H1 (cell line): ENCODE results near the gene FPGS. TPM values are rescaled to one million over a fixed set of nuclear protein-coding genes. Genes with fewer than 3 reads are reported as not detected.

ENCODE experiments used
- CTCF ChIA-PET: fragments of 300-600 bp; sonication (Branson Sonifier 250); formaldehyde crosslinking; loops from one replicate; lab custom pipeline; 2021; ENCODE audit not compliant: partially characterized antibody; lab: Charles Lee
- POLR2A ChIA-PET: fragments of 300-600 bp; sonication (Branson Sonifier 250); formaldehyde crosslinking; loops from one replicate; lab custom pipeline; 2021; ENCODE audit warnings: inconsistent platforms; ENCODE audit not compliant: partially characterized antibody; lab: Charles Lee
- DNase-seq, 2 experiments: peaks; one replicate each; pipeline versions ENCODE4 v3.0.0 to v3.0.0-alpha.2; 2010 to 2022; ENCODE audit warnings: low spot score in 2 of 2, low read depth in 1 of 2, mixed read lengths in 1 of 2
- FAIRE-seq: peaks from 2 replicates; lab custom pipeline; 2011; peaks lifted over from hg19 to GRCh38; lab: Jason Lieb, UNC
- H2AFZ ChIP-seq: 2 replicates; pipeline ENCODE4 v1.8.1; 2012; ENCODE audit warnings: low read length, inconsistent platforms
- H2AK5ac ChIP-seq: 2 replicates; pipeline ENCODE4 v1.6.1; 2013; ENCODE audit warnings: low read depth, low read length
- H2BK120ac ChIP-seq: replicated peaks from 2 replicates; pipeline ENCODE3; 2013; ENCODE audit warnings: low read depth, low read length, inconsistent platforms
- H2BK12ac ChIP-seq: 2 replicates; pipeline ENCODE4 v1.6.1; 2013; ENCODE audit warnings: low read depth, low read length
- H2BK15ac ChIP-seq: 2 replicates; pipeline ENCODE4 v1.6.1; 2013; ENCODE audit warnings: low read length
- H2BK20ac ChIP-seq: 2 replicates; pipeline ENCODE4 v1.6.1; 2013; ENCODE audit warnings: low read length
- H2BK5ac ChIP-seq: 2 replicates; pipeline ENCODE4 v1.6.1; 2013; ENCODE audit warnings: low read depth, low read length
- H3K14ac ChIP-seq: 2 replicates; pipeline ENCODE4 v1.6.1; 2013; ENCODE audit warnings: inconsistent platforms; ENCODE audit not compliant: insufficient read length
- H3K18ac ChIP-seq: 2 replicates; pipeline ENCODE4 v1.6.1; 2013; ENCODE audit warnings: low read length; ENCODE audit errors: extremely low read depth
- H3K23ac ChIP-seq: 2 replicates; pipeline ENCODE4 v1.6.1; 2013; ENCODE audit warnings: inconsistent platforms; ENCODE audit not compliant: insufficient read length
- H3K23me2 ChIP-seq: 2 replicates; pipeline ENCODE4 v1.6.1; 2013; ENCODE audit warnings: low read depth, low read length
- H3K27ac ChIP-seq: 2 replicates; pipeline ENCODE4 v1.6.1; 2011; ENCODE audit warnings: low read depth, low read length, inconsistent platforms
- H3K27me3 ChIP-seq, 4 experiments: replicated peaks in 1 of 4; 1 replicate in 1 of 4; 2 replicates in 3 of 4; pipeline versions ENCODE4 v1.6.1 to v1.8.1; 2011 to 2013; ENCODE audit warnings: low read length in 3 of 4, mild to moderate bottlenecking in 3 of 4, inconsistent platforms in 2 of 4, mixed read lengths in 2 of 4, moderate library complexity in 1 of 4; ENCODE audit not compliant: control insufficient read depth in 3 of 4, insufficient read depth in 3 of 4; ENCODE audit errors: extremely low read depth in 1 of 4
- H3K36me3 ChIP-seq, 4 experiments: 2 replicates each; pipeline versions ENCODE4 v1.6.1 to v1.8.1; 2011 to 2013; ENCODE audit warnings: mild to moderate bottlenecking in 4 of 4, low read length in 3 of 4, moderate library complexity in 2 of 4, control low read depth in 1 of 4, inconsistent platforms in 1 of 4; ENCODE audit not compliant: insufficient read depth in 4 of 4, control insufficient read depth in 2 of 4
- H3K4ac ChIP-seq: replicated peaks from 2 replicates; pipeline ENCODE3; 2013; ENCODE audit warnings: low read length, low read depth, mixed read lengths, inconsistent platforms; ENCODE audit not compliant: insufficient read length
- H3K4me1 ChIP-seq, 4 experiments: replicated peaks in 1 of 4; 1 replicate in 1 of 4; 2 replicates in 3 of 4; pipeline versions ENCODE4 v1.6.1 to v1.8.1; 2011 to 2013; ENCODE audit warnings: low read length in 3 of 4, inconsistent platforms in 2 of 4, mixed read lengths in 1 of 4; ENCODE audit not compliant: insufficient read depth in 4 of 4, control insufficient read depth in 3 of 4
- H3K4me2 ChIP-seq, 2 experiments: 2 replicates each; pipeline versions ENCODE4 v1.6.1 to v1.8.1; 2011 to 2013; ENCODE audit warnings: low read depth in 2 of 2, low read length in 2 of 2, control low read depth in 1 of 2, inconsistent platforms in 1 of 2, mild to moderate bottlenecking in 1 of 2; ENCODE audit not compliant: insufficient read depth in 1 of 2
- H3K4me3 ChIP-seq, 4 experiments: fragments of 200-600, 300-600 bp in 1 of 4; sonication (generic), shearing (Covaris generic), sonication (Bioruptor Twin) in 1 of 4; 2 replicates each; pipeline versions ENCODE4 v1.5.1 to v1.8.1; 2011 to 2016; ENCODE audit warnings: low read length in 4 of 4, low read depth in 3 of 4, control low read depth in 2 of 4, inconsistent platforms in 2 of 4, mild to moderate bottlenecking in 2 of 4, mixed read lengths in 1 of 4, moderate library complexity in 1 of 4; ENCODE audit not compliant: insufficient read depth in 2 of 4; ENCODE audit errors: extremely low read depth in 1 of 4
- H3K56ac ChIP-seq: replicated peaks from 2 replicates; pipeline ENCODE3; 2013; ENCODE audit warnings: low read depth, mild to moderate bottlenecking, mixed read lengths, low read length, inconsistent platforms; ENCODE audit not compliant: insufficient read length
- H3K79me1 ChIP-seq: 2 replicates; pipeline ENCODE4 v1.6.1; 2013; ENCODE audit warnings: low read depth, low read length, control low read depth
- H3K79me2 ChIP-seq, 2 experiments: 2 replicates each; pipeline versions ENCODE4 v1.6.1 to v1.8.1; 2012 to 2013; ENCODE audit warnings: low read length in 2 of 2, mild to moderate bottlenecking in 2 of 2, inconsistent platforms in 1 of 2; ENCODE audit not compliant: insufficient read depth in 2 of 2, control insufficient read depth in 1 of 2
- H3K9ac ChIP-seq, 4 experiments: replicated peaks in 1 of 4; 1 replicate in 1 of 4; 2 replicates in 3 of 4; pipeline versions ENCODE4 v1.6.1 to v1.8.1; 2011 to 2013; ENCODE audit warnings: low read depth in 3 of 4, low read length in 3 of 4, control low read depth in 2 of 4, mild to moderate bottlenecking in 2 of 4, moderate library complexity in 2 of 4, inconsistent platforms in 1 of 4; ENCODE audit errors: extremely low read depth in 1 of 4
- H3K9me3 ChIP-seq, 2 experiments: 2 replicates each; pipeline versions ENCODE4 v1.6.1 to v1.8.1; 2012 to 2013; ENCODE audit warnings: mild to moderate bottlenecking in 2 of 2, moderate library complexity in 2 of 2, control low read depth in 1 of 2, inconsistent platforms in 1 of 2, low read depth in 1 of 2, low read length in 1 of 2, mixed read lengths in 1 of 2; ENCODE audit not compliant: insufficient read depth in 2 of 2
- H4K20me1 ChIP-seq, 2 experiments: replicated peaks in 1 of 2; 2 replicates each; pipeline versions ENCODE3 to v1.8.1; 2011 to 2013; ENCODE audit warnings: inconsistent platforms in 2 of 2, low read length in 2 of 2, mild to moderate bottlenecking in 1 of 2; ENCODE audit not compliant: insufficient read depth in 2 of 2, control insufficient read depth in 1 of 2
- H4K5ac ChIP-seq: 2 replicates; pipeline ENCODE4 v1.6.1; 2013; ENCODE audit warnings: low read length, low read depth, mixed read lengths, inconsistent platforms; ENCODE audit not compliant: insufficient read length
- H4K8ac ChIP-seq: 2 replicates; pipeline ENCODE4 v1.8.0; 2013; ENCODE audit warnings: mild to moderate bottlenecking, moderate library complexity, low read length, inconsistent platforms; ENCODE audit not compliant: insufficient read depth; ENCODE audit errors: extremely low read depth
- H4K91ac ChIP-seq: replicated peaks from 2 replicates; pipeline ENCODE3; 2013; ENCODE audit warnings: low read length, mixed read lengths, inconsistent platforms; ENCODE audit not compliant: insufficient read length
- CREB1 ChIP-seq: IDR thresholded peaks from 2 replicates; pipeline ENCODE4 v1.6.1; 2012; ENCODE audit warnings: inconsistent platforms
- CTBP2 ChIP-seq: IDR thresholded peaks from 2 replicates; pipeline ENCODE4 v1.7.0; 2011; ENCODE audit warnings: borderline replicate concordance, mild to moderate bottlenecking, moderate library complexity, mixed read lengths, low read length; ENCODE audit not compliant: insufficient read depth, insufficient read length
- EZH2 ChIP-seq: fragments of 200-600 bp; sonication (generic); IDR thresholded peaks from 2 replicates; pipeline ENCODE4 v1.7.1; 2012; ENCODE audit warnings: low read depth, mild to moderate bottlenecking, moderate library complexity, low read length, inconsistent platforms; ENCODE audit not compliant: severe bottlenecking
- PHF8 ChIP-seq: fragments of 200-600 bp; sonication (generic); conservative IDR thresholded peaks from 2 replicates; pipeline ENCODE4 v1.7.1; 2012; ENCODE audit warnings: low read depth, mild to moderate bottlenecking, inconsistent platforms, low read length, moderate library complexity
- POLR2A ChIP-seq, 2 experiments: IDR thresholded peaks; 1 replicate in 1 of 2; 2 replicates in 1 of 2; pipeline ENCODE4 v1.6.1; 2011; ENCODE audit warnings: low read depth in 2 of 2, low read length in 2 of 2, mild to moderate bottlenecking in 2 of 2; ENCODE audit errors: control extremely low read depth in 1 of 2
- RBBP5 ChIP-seq: IDR thresholded peaks from 2 replicates; pipeline ENCODE4 v1.7.1; 2012; ENCODE audit warnings: low read depth, mild to moderate bottlenecking, inconsistent platforms, low read length, moderate library complexity, borderline replicate concordance
- SIX5 ChIP-seq: IDR thresholded peaks from 2 replicates; pipeline ENCODE4 v1.6.1; 2011; ENCODE audit warnings: mild to moderate bottlenecking, low read depth, low read length
- SRF ChIP-seq: IDR thresholded peaks from 2 replicates; pipeline ENCODE4 v1.6.1; 2011; ENCODE audit warnings: mild to moderate bottlenecking, low read depth, low read length, moderate library complexity
- SUZ12 ChIP-seq: fragments of 200-600 bp; sonication (generic); IDR thresholded peaks from 2 replicates; pipeline ENCODE4 v1.6.1; 2012; ENCODE audit warnings: mild to moderate bottlenecking, inconsistent platforms, low read length, moderate library complexity, mixed read lengths
- WGBS, 2 experiments: shearing (Covaris generic) in 1 of 2; methylation state at CpG; one replicate each; pipeline versions ENCODE4 v1.1.6 to v1.1.7; 2013 to 2015; ENCODE audit warnings: low lambda C conversion rate in 2 of 2, mixed read lengths in 2 of 2, inconsistent platforms in 1 of 2, low coverage in 1 of 2, missing lambda C conversion rate in 1 of 2; ENCODE audit not compliant: insufficient replicate concordance in 2 of 2, insufficient coverage in 1 of 2, insufficient read length in 1 of 2; ENCODE audit errors: extremely low coverage in 1 of 2, missing lambda C conversion rate in 1 of 2; 5-methylcytosine and 5-hydroxymethylcytosine counted together
- polyA plus RNA-seq, 7 experiments: library from polyadenylated mRNA; depleted of rRNA in 3 of 7; stranded (reverse) in 5 of 7; unstranded in 2 of 7; fragments of >200 nt in 5 of 7; fragments of 200-250 nt in 2 of 7; gene quantifications; 1 replicate in 5 of 7; 2 replicates in 1 of 7; 4 replicates in 1 of 7; pipeline versions ENCODE4 v1.2.1 to v1.2.3, GENCODE V29; 2011 to 2013; ENCODE audit warnings: missing spikeins in 2 of 7, mixed read lengths in 2 of 7
- total RNA-seq: library from RNA; stranded (reverse); fragmentation: NEBNext Ultra II Directional; extraction: Animal tissue kit (Norgen Biotek cat#: 25700); gene quantifications from 2 replicates; pipeline ENCODE4 v1.2.1, GENCODE V29; 2021
- TF ChIP-seq, protein P1 (sequence below): IDR thresholded peaks from 2 replicates; pipeline ENCODE4 v1.6.1; 2012; ENCODE audit warnings: low read length, inconsistent platforms

The FPGS gene
- total and polyA plus RNA-seq, 2 of the 8 experiments (the other 6 are each of a cell fraction or from before 2014, with no cell fraction given) = 62.4 to 83.0 TPM

DNA sequence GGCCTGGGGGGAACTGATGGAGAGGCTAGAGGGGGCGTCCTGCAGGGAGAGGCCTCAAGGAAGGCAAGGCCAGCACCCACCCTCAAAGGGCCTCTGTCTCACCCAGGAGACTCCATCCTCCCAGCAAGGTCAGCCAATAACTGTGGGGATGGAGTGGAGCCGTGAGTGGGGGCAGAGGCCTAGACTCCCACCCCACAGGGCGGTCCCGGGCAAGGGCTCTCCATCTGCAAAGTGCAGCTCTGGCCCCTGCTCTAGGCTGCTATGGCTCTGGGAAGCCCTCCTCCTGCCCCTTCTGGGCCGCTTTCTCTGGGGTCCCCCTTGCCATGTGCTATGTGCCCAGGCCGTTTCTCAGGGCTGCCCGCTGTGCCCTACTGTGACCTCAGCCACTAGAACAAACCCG is 14.0 kb downstream of the FPGS start:
- Histone ChIP-seq H4K5ac (no peak overlapping the region), H3K4ac (no peak overlapping the region), H3K4me1 (no peaks in the 10 kb centered on the region), H3K79me2 (no peaks in the 10 kb centered on the region), H3K4me2 (no peak overlapping the region), H3K27ac (no peak overlapping the region), H2BK5ac (no peak overlapping the region), H2BK15ac (no peak overlapping the region), H2AK5ac (no peak overlapping the region), H4K91ac (no peak overlapping the region), H3K79me1 (0 out of 2 replicates have a peak, but pooled peaks cover 2% of the 10 kb centered on the region), H2AFZ (no peak overlapping the region), H2BK20ac (no peak overlapping the region), H3K23me2 (no peaks in the 10 kb centered on the region), H3K36me3 (peaks cover 10 to 23% (median 17%) of the 10 kb centered on the region in 4 experiments; a peak in 7 of 8 replicates), H4K20me1 (peaks cover 2 to 11% of the 10 kb centered on the region in 2 experiments), H3K14ac (no peak overlapping the region), H3K4me3 (no peak overlapping the region), H3K18ac (no peak overlapping the region), H2BK120ac (no peak overlapping the region), H3K9me3 (no peaks in the 10 kb centered on the region), H3K9ac (no peak overlapping the region), H2BK12ac (no peak overlapping the region), H4K8ac (no peak overlapping the region), H3K56ac (no peak overlapping the region), H3K23ac (no peak overlapping the region), H3K27me3 (no peaks in the 10 kb centered on the region)
- ChIA-PET CTCF (interaction anchor here (0.6 to 3.5 kb wide), 6 partner anchors 10 to 104 kb away, joined by 3 to 26 read pairs (median 4); partner anchors contain the start of gene TOR2A), POLR2A (interaction anchor here (0.5 to 6.7 kb wide), 12 partner anchors 8 to 69 kb away, joined by 3 to 34 read pairs (median 4); partner anchors contain the start of gene FPGS)
- FAIRE-seq = no peak
- 81% methylated on average over 8 of the region's 8 CpGs; no CpG with 5 or more reads in 1 of the 2 experiments for WGBS, 2 experiments
- TF ChIP-seq POLR2A (IDR thresholded peaks at IDR 0.05; ENCODE audit: control extremely low read depth in 1 of 2, low read depth in 2 of 2, low read length in 2 of 2) (no peak), CTBP2 (no peak), CREB1 (no peak), EZH2 (no peak), SIX5 (no peak), SUZ12 (no peak), PHF8 (no peak), RBBP5 (no peak), SRF (no peak)
- TF ChIP-seq, protein P1, sequence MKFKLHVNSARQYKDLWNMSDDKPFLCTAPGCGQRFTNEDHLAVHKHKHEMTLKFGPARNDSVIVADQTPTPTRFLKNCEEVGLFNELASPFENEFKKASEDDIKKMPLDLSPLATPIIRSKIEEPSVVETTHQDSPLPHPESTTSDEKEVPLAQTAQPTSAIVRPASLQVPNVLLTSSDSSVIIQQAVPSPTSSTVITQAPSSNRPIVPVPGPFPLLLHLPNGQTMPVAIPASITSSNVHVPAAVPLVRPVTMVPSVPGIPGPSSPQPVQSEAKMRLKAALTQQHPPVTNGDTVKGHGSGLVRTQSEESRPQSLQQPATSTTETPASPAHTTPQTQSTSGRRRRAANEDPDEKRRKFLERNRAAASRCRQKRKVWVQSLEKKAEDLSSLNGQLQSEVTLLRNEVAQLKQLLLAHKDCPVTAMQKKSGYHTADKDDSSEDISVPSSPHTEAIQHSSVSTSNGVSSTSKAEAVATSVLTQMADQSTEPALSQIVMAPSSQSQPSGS = no peak
- no peak for DNase-seq
